ENCODE data around the gene CD40.
"Not testable (repeated sequence)": the region's sequence is repeated elsewhere in the genome, so short reads cannot be mapped to it uniquely, and the experiment has no call there.

Gene CD40

GRCh38 chr20:46085179-46085851 lies 32.8 kb upstream of the CD40 start:
- DNase-seq (ENCODE audit: low read depth) = no peak
- no peak for TF ChIP-seq CTCF (IDR thresholded peaks at IDR 0.05; ENCODE audit: insufficient read depth, low read depth, low read length, missing control alignments)
- no peak overlapping the region for H3K4me3 ChIP-seq (ENCODE audit: low read depth, low read length)

GRCh38 chr20:46087161-46087560 lies 31.0 kb upstream of the CD40 start:
- no peak overlapping the region for H3K4me3 ChIP-seq (ENCODE audit: low read depth, low read length)
- peak; percentile 22 for TF ChIP-seq CTCF (IDR thresholded peaks at IDR 0.05; ENCODE audit: insufficient read depth, low read depth, low read length, missing control alignments)
- no peak for DNase-seq (ENCODE audit: low read depth)

- TF ChIP-seq CTCF (IDR thresholded peaks at IDR 0.05; ENCODE audit: insufficient read depth, low read depth, low read length, missing control alignments) = no peak
- H3K4me3 ChIP-seq (ENCODE audit: low read depth, low read length) = peak overlapping the region; percentile 89
- peak; percentile 53 for DNase-seq (ENCODE audit: low read depth)
These were observed 29.5 kb upstream of the CD40 start for GRCh38 chr20:46088409-46089166.

GRCh38 chr20:46089167-46089416 lies 29.0 kb upstream of the CD40 start:
- TF ChIP-seq CTCF (IDR thresholded peaks at IDR 0.05; ENCODE audit: insufficient read depth, low read depth, low read length, missing control alignments) = no peak
- H3K4me3 ChIP-seq (ENCODE audit: low read depth, low read length) = peak overlapping the region; percentile 89
- no peak for DNase-seq (ENCODE audit: low read depth)

- TF ChIP-seq CTCF (IDR thresholded peaks at IDR 0.05; ENCODE audit: insufficient read depth, low read depth, low read length, missing control alignments) = peak; percentile 23
- DNase-seq (ENCODE audit: low read depth) = peak; percentile 98
- peak within 1 kb of the TSS; percentile 89 for H3K4me3 ChIP-seq (ENCODE audit: low read depth, low read length)
These were observed 28.4 kb upstream of the CD40 start, which contains the start of gene NCOA5 for GRCh38 chr20:46089417-46090388. Gene NCOA5, minus strand, starts transcription at chr20:46089962. Its CDS starts 10,538 bp downstream, at chr20:46079424.

GRCh38 chr20:46091622-46092535 lies 26.2 kb upstream of the CD40 start:
- DNase-seq (ENCODE audit: low read depth); H3K4me3 ChIP-seq (ENCODE audit: low read depth, low read length): not testable (repeated sequence)

Measured in GM12865 (cell line).